Calu3 (cell line): Measurements from ENCODE around the gene TMEM92. TPM values are rescaled to one million over a fixed set of nuclear protein-coding genes. Genes with fewer than 3 reads are reported as not detected.

Experiments used
- BruUV-seq: library from RNA; stranded (reverse); fragments of 400-500 nt; replicated peaks from 2 replicates; lab custom pipeline; 2021; lab: Mats Ljungman, UMichigan
- CTCF ChIA-PET: fragments of 300-600 bp; sonication (Branson Sonifier 250); formaldehyde crosslinking; loops from one replicate; lab custom pipeline; 2022; ENCODE audit warnings: antibody characterized with exemption; lab: Charles Lee
- DNase-seq: peaks from one replicate; pipeline ENCODE4 v3.0.0; 2022
- H3K27ac Mint-ChIP-seq: one replicate; pipeline ENCODE4 v1.8.0; 2022; ENCODE audit warnings: mixed read lengths; ENCODE audit not compliant: unreplicated experiment
- H3K27me3 Mint-ChIP-seq: one replicate; pipeline ENCODE4 v1.8.0; 2022; ENCODE audit warnings: mixed read lengths; ENCODE audit not compliant: unreplicated experiment
- H3K36me3 Mint-ChIP-seq: one replicate; pipeline ENCODE4 v1.8.0; 2022; ENCODE audit warnings: mild to moderate bottlenecking, moderate library complexity, mixed read lengths; ENCODE audit not compliant: insufficient read depth, unreplicated experiment
- H3K4me1 Mint-ChIP-seq: one replicate; pipeline ENCODE4 v1.8.0; 2022; ENCODE audit warnings: mild to moderate bottlenecking, low read depth, mixed read lengths; ENCODE audit not compliant: unreplicated experiment
- H3K4me3 Mint-ChIP-seq: one replicate; pipeline ENCODE4 v1.8.0; 2022; ENCODE audit warnings: mild to moderate bottlenecking, low read depth, moderate library complexity, mixed read lengths; ENCODE audit not compliant: unreplicated experiment
- H3K9me3 Mint-ChIP-seq: one replicate; pipeline ENCODE4 v1.8.0; 2022; ENCODE audit warnings: low read depth, mixed read lengths; ENCODE audit not compliant: unreplicated experiment
- CTCF ChIP-seq: fragments of 200-600 bp; IDR thresholded peaks from one replicate; pipeline ENCODE4 v1.8.0; 2022; ENCODE audit warnings: antibody characterized with exemption; ENCODE audit not compliant: unreplicated experiment
- intact Hi-C: fragments of 100-400 bp; cut with micrococcal nuclease; formaldehyde crosslinking; loops from one replicate; pipeline ENCODE4 v1.10.0; 2022; ENCODE audit not compliant: unreplicated experiment
- total RNA-seq: library from RNA; stranded (reverse); gene quantifications from 2 replicates; pipeline ENCODE4 v1.2.3, GENCODE V29; 2022

TMEM92 gene
- total RNA-seq, 1 experiment from 2014 or later = 4.8 TPM

DNA sequence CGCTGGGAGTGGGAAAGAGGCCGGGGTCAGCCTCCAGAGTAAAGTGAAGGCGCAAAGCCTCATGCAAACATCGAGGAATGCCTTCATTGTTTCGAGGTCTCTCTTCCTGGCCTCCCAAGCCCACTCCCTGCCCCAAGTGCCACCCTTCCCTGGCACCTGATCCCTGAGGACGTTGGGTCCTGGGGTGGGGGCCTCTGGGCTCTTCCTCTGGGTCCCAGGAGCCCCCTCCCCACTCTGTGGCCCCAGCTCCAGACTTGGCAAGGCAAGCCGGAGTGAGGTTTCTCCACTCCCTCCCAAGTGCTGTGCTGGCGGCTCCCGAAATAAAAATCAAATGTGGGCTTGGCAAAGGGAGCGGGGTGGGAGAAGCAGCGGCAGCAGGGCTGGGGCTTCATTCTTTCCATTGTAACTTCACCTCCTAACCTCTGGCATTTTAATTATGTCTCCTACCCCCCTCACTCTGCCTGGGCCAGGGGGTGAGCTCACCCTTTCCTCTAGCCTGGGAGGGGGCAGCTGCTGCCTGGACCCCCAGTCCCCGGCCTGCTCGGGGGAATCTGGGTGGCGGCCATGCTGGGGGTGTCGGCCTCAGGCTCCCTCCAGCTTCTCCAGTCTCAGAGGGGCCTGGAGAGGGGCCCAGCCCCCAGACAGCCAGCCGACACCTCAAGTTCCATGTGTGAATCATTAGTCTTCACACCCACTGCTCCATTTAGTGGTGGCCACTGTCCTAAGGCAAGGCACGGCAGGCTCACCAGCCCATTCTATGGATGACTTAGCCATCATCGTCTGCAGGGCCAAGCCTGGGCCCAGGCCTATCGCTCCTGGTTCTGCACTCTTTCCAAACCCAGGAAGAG is 14.6 kb upstream of the TMEM92 start:
- BruUV-seq = no TSS peak
- Mint-ChIP-seq H3K36me3 (no peaks in the 10 kb centered on the region), H3K4me1 (no peaks in the 10 kb centered on the region), H3K27me3 (peaks cover 80% of the 10 kb centered on the region), H3K27ac (no peak overlapping the region), H3K4me3 (no peak overlapping the region), H3K9me3 (no peaks in the 10 kb centered on the region)
- DNase-seq = no peak
- no peak for TF ChIP-seq CTCF
- intact Hi-C loops = no loop called here
- CTCF ChIA-PET = interaction anchor here (0.7 kb wide), 1 partner anchor 15 kb away, joined by 4 read pairs; the partner anchor contains the start of gene TMEM92

GRCh38 chr17:50260501-50260911 is 13.8 kb upstream of the TMEM92 start:
- no peak for DNase-seq
- Mint-ChIP-seq H3K4me3 (no peak overlapping the region), H3K27me3 (peaks cover 76% of the 10 kb centered on the region), H3K36me3 (no peaks in the 10 kb centered on the region), H3K9me3 (no peaks in the 10 kb centered on the region), H3K4me1 (no peaks in the 10 kb centered on the region), H3K27ac (no peak overlapping the region)
- intact Hi-C loops = no loop called here
- TF ChIP-seq CTCF = no peak
- no TSS peak for BruUV-seq
- CTCF ChIA-PET = no interaction called here

GRCh38 chr17:50261051-50261915 is 13.0 kb upstream of the TMEM92 start:
- intact Hi-C loops = no loop called here
- no peak for TF ChIP-seq CTCF
- no peak overlapping the region for H3K4me3 Mint-ChIP-seq
- CTCF ChIA-PET = interaction anchor here (0.7 kb wide), 1 partner anchor 11 kb away, joined by 3 read pairs; no protein-coding TSS in a partner anchor
- H3K9me3 Mint-ChIP-seq = no peaks in the 10 kb centered on the region
- H3K36me3 Mint-ChIP-seq = no peaks in the 10 kb centered on the region
- peaks cover 76% of the 10 kb centered on the region for H3K27me3 Mint-ChIP-seq
- no peak for DNase-seq
- no peak overlapping the region for H3K27ac Mint-ChIP-seq
- H3K4me1 Mint-ChIP-seq = peaks cover 7% of the 10 kb centered on the region
- no TSS peak for BruUV-seq

DNA sequence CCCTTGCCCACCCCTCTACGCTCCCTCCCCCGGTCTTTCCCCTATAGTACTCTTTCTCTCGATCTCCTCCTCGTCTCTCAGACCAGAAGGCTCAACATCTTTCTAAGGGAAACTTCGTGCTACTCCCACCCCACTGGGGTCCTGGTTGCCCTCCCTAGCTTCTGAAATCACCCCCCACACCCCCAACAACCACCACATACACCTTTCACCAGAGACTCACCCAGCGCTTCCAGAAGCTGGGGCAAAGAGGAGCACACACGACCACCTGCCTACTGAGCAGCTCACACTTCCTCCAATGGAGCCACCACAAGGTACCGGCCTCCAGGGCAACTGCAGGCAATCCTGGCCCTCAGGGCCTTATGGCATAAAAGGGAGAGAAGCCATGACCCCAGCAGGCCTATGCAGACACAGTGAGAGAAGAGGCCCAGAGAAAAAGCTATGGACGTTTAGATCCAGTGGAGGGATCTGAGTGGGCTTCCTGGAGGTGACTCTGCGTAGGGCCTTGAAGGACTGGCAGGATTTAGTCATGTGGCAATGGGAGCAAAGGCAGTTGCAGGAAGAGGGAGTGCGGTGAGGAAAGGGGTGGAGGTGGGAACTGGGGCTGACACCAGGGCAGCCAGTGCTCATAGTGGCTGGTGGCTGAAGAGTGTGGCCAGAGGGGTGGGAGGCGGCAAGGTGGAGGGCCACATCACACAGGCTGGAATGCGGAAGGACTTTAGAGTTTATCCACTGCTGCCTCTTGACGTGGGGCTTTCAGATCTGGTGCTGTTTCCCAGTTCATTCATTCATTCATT is 12.1 kb upstream of the TMEM92 start:
- Mint-ChIP-seq H3K27ac (no peak overlapping the region), H3K4me1 (peaks cover 15% of the 10 kb centered on the region), H3K4me3 (no peak overlapping the region), H3K27me3 (peaks cover 76% of the 10 kb centered on the region), H3K36me3 (no peaks in the 10 kb centered on the region), H3K9me3 (no peaks in the 10 kb centered on the region)
- no TSS peak for BruUV-seq
- TF ChIP-seq CTCF = no peak
- CTCF ChIA-PET = interaction anchor here (0.7 kb wide), 1 partner anchor 10 kb away, joined by 3 read pairs; no protein-coding TSS in a partner anchor
- peak; percentile 29 for DNase-seq
- intact Hi-C loops = no loop called here
